Measurements from ENCODE around the gene USF2.
A peak's percentile ranks its signal among the peaks of the same experiment; 100 is the strongest.

Gene USF2

GRCh38 chr19:35246466-35247092 lies 22.2 kb upstream of the USF2 start:
- no peak for DNase-seq

GRCh38 chr19:35247526-35248309 lies 21.0 kb upstream of the USF2 start:
- DNase-seq: no peak

DNA sequence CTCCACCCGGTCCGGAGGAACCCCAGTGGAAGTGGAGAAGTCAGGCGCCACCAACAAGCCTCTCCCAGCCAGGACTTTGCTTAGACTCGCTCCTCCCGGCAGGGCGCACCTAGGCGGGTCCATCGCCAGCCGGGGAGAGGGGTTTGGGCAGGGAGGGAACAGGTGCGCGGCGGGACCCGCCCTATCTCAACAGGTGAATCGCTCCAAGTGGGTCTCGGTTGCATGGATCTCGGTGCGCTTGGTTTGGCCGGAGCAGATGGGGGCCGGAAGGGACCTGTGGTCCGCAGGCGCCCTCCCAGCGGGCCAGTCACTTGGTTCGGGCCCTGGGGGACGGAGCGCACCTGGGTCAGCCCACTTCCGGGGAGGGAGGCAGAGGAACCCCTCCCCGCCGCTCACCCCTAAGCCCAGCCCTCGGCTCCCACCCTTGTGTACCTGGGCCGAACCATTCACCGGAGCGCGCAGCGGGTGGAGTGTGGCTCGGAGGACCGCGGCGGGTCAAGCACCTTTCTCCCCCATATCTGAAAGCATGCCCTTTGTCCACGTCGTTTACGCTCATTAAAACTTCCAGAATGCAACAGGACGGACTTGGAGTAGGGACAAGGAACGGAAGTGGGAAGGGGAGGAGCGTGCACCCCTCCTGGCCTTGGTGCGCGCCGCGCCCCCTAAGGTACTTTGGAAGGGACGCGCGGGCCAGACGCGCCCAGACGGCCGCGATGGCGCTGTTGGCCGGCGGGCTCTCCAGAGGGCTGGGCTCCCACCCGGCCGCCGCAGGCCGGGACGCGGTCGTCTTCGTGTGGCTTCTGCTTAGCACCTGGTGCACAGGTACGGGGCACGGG lies 20.2 kb upstream of the USF2 start, which contains the start of gene LSR:
TSS of gene LSR (plus strand) at position 693 of the 836 bp plus-strand sequence. CDS start at position 714, 21 bp downstream.
- no peak for DNase-seq

DNA sequence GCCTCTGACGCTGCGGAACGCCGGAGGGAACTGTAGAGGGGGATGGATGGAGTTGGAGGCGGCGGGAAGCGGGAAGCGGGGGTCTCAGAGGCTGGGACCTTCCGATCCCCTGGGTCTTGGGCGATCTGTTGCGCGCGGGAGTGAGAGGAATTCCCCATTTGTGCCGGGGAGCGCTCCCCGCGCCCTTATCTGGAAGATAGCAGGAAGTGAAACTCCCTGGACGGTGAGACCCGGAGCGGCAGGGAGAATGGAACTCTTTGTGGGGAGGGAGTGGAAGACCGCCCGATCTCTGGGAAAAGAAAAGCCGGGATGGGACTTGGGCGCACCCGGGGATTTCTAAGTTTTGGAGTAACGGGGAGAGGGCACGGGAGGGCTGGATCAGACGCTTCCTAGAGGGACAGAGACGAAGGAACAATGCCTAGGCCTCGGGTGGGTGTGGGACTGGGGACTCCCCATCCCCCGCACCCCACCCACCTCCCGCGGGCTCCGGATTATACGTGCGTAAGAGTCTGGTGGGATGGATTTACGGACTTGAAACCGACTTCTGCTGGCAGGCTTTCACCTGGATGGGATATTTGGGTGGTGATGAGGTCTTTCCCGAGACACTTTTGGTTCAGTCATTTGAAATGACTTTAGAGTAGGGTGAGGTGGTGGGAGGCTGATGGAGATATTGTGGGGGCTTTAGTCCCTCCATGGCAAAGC lies 19.5 kb upstream of the USF2 start:
- DNase-seq: no peak

- DNase-seq: no peak
These were observed 18.7 kb upstream of the USF2 start for GRCh38 chr19:35249848-35250711.

- no peak for DNase-seq
These were observed 17.3 kb upstream of the USF2 start for GRCh38 chr19:35251456-35251855.

DNA sequence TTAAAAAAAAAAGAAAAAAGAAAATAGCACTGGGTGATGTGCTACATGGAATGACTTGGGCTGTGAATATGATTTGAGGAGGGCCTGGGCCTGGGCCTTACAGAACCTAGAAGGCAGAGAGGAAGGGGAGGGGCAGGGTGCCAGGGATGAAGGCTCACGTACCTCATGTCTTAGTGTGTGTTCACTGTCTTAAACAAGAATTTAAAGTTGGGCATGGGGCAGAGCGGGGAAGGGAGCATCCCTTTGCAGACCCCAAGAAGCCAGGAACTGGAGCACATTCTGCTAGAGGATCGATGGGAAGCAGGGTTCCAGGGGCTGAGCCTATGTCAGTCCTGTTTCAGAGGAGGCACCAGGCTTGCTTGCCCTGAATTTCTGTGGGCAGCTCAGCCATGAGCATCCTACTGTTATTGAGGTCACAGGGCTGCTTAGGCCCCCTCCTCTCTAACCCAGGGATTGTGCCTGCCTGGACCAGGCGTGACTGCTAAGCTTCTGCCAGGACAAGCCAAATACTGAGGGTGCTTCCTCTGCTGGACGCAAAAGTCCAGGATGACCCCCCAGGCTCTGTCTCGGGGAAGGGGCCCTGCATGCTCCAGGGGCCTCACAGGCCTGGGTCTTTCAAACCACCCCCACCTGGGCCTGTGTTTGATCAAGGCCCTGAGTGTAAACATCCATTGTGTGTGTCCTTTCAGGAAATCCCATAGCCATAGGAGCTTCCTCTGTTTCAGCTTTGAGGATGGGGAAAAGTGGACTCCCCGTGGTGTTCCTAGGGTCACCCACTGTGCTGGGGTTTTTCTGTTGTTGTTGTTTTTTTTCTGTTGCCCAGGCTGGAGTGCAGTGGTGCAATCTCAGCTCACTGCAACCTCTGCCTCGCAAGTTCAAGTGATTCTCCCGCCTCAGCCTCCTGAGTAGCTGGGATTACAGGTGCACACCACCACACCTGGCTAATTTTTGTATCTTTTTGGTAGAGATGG lies 15.2 kb upstream of the USF2 start:
- no peak for DNase-seq

DNA sequence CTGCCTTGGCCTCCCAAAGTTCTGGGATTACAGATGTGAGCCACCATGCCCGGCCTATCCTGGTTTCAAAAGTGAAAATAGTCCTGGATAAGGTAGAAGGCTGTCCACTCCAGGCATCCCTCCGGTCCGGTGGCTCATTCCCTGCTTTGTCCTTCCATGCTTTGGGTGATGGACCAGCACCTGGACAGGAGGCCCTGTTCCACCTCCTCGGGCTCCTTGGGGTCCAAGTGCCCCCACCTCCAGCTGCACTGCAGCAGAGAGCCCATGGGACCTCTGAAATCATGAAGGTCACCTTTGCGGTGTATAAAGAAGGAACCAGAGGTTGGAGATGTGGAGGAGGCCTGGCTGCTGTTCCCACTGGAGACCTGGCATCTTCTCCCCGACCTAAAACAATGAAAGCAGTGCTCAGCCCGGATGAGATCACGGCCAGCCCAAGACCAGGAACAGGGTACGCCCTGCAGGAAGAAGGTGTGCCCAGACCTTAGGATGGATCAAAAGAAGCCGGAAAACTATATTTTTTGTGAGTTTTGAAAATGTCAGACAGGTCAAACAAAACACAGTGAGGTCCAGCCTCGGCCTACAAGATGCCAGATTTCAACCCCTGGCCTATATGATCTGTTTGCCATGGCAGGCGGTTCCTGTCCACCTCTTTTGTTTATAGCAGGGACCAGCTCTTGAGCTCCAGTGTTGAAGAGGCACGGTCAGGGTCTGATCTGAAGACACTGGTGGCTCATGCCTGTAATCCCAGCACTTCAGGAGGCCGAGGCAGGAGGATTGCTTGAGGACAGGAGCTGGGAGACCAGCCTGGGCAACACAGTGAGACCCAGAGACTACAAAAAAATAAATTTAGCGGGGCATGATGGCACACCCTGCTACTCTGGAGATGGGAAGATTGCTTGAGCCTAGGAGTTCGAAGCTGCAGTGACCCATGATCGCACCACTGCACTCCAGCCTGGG lies 14.1 kb upstream of the USF2 start:
- DNase-seq: no peak

GRCh38 chr19:35256566-35256965 lies 12.2 kb upstream of the USF2 start:
- DNase-seq: no peak

GRCh38 chr19:35257113-35257461 lies 11.7 kb upstream of the USF2 start:
- DNase-seq: no peak

GRCh38 chr19:35260694-35261304 lies 8.0 kb upstream of the USF2 start:
- DNase-seq: no peak

DNA sequence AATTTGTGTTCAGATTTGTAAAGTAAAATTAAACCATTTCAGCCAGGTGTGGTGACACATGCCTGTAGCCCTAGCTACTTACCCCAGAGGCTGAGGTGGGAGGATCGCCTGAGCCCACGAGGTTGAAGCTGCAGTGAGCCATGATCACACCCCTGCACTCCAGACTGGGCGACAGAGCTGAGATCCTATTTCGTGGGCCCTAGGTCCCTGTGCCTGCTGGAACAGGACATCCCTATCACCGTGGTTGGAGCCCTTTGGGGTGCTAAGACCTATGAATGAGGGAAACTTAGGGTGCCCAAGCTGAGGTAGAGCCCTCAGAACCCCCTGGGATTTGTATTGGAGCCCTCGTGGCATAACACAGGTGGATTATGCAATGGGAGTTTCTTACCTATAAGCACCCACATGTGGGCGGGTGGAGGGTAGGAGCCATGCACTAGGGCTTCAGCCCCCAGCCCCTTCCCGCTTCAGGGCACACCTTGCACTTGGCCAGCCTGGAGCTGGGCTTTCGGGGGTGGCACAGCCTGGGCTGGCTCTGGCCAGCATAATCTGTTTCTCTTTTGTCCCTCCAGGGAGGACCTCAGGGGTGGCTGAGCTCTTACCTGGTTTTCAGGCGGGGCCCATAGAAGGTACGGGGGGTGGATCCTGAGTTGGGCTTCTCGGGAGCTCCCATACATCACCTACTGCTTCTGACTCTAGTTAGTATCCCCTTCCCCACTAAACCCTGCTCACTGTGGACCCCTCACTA lies 7.2 kb upstream of the USF2 start:
- no peak for DNase-seq

DNA sequence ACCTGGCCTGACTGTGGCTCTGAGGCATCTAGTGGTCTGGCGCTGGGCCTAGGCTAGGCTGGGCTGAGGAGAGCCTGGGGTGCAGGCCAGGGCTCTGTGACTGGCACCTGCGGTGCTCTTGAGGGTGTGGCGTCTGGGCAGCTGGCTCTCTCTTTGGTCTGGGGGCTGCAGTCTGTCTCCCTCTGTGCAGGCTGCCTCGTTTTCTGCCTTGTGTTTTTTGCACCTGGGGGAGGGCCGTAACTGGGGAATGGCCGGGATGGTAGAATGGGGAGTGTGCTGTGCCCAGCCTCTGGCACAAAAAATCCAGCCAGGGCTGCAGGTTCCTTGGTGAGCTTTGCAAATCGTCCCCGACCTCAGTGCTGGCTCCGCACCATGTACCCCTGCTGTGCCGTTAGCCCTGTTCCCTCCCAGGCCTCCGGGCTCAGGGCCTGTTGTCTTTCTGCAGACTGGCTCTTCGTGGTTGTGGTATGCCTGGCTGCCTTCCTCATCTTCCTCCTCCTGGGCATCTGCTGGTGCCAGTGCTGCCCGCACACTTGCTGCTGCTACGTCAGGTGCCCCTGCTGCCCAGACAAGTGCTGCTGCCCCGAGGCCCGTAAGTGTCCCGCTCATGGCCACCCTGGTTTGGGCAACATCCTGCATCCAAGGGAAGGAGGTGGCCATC lies 6.5 kb upstream of the USF2 start:
- DNase-seq: no peak

- DNase-seq: peak; percentile 17
These were observed 4.3 kb upstream of the USF2 start for GRCh38 chr19:35264268-35265125.

DNA sequence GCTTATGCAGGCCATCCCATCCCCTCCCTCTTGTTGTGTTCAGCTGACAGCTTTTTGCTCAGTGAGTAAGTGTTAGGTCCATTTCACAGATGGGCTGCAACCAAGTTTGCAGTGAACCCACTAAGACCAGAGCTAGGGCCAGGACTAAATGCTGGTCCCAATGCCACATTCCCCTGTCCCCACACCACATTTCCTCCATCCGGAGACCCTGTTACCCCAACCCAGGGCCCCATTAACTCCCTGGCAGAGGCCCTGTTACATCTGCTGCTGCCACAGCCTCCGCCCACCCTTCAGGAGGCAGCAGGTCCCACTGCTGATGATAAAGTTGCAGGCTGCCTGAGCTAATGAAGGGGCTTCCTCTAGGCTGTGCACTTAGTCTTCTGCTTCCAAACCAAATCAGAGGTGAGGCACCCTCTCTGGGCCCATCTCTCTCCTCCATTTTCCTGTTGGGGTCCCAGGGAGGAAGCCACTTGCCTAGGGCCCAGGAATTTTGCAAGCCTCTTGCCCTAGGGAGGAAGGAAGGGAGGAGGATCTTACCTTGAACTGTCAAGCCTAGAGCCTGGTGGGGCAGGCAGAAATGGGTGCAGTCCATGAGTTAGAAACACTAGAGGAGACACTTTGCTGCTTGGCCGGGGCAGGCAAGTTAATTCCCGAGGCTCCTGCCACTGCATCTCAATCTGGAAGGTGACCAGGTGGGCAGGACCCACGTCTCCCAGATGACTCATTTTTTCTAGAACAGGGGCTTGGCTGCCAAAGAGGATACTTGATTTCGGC lies 3.4 kb upstream of the USF2 start:
- no peak for DNase-seq

All from GF-D8 (cell line).